Measurements from ENCODE around the gene PIBF1.

DNA sequence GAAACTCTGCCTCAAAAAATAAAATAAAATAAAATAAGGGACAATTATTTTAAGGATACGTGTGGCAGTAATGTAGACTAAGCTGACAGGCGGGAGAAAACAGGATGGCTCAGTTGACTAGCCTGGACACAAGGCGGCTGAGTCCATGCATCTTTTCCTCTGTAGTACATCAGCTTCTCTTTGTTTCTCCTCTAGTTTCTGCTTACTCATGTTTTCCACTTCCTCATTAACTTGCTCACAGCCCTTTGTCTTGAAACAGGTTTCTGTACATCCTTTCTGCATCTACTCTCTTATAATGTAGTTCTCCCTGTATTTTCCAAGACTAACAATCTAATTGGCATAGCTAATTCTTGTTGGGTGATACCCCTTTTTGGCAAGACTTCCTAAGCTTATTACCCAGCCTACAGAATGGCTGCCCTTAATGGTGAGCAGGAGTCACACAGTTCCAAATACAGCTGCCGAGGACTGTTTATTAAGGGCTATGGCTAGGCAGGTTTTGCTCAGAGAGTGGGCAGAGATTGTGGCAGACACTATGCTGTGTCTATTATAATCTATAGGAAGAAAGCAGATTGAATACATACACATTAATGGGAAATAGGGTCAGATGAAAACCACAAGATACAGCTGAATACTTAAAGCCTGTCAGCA lies 218.2 kb downstream of the PIBF1 start:
- TF ChIP-seq, protein P1, sequence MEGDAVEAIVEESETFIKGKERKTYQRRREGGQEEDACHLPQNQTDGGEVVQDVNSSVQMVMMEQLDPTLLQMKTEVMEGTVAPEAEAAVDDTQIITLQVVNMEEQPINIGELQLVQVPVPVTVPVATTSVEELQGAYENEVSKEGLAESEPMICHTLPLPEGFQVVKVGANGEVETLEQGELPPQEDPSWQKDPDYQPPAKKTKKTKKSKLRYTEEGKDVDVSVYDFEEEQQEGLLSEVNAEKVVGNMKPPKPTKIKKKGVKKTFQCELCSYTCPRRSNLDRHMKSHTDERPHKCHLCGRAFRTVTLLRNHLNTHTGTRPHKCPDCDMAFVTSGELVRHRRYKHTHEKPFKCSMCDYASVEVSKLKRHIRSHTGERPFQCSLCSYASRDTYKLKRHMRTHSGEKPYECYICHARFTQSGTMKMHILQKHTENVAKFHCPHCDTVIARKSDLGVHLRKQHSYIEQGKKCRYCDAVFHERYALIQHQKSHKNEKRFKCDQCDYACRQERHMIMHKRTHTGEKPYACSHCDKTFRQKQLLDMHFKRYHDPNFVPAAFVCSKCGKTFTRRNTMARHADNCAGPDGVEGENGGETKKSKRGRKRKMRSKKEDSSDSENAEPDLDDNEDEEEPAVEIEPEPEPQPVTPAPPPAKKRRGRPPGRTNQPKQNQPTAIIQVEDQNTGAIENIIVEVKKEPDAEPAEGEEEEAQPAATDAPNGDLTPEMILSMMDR (IDR thresholded peaks at IDR 0.05): no peak
- TF ChIP-seq EZH2phosphoT487 (IDR thresholded peaks at IDR 0.05) (no peak), EZH2 (IDR thresholded peaks at IDR 0.05) (no peak)
